ENCODE measurements around the gene NDOR1. TPM values are rescaled to one million over a fixed set of nuclear protein-coding genes. Genes with fewer than 3 reads are reported as not detected.
"Not testable (repeated sequence)": the region's sequence is repeated elsewhere in the genome, so short reads cannot be mapped to it uniquely, and the experiment has no call there.

The NDOR1 gene
- total RNA-seq, 1 donor from 2014 or later = 2.6 TPM

GRCh38 chr9:137240841-137241489 is 35.5 kb downstream of the NDOR1 start, which contains the start of gene TUBB4B:
TSS of gene TUBB4B (plus strand) at chr9:137241287. CDS start at chr9:137241361, 74 bp downstream.
- Histone ChIP-seq H3K4me3 (ENCODE audit: low read depth, low read length) (peak within 1 kb of the TSS; percentile 90), H3K36me3 (ENCODE audit: control insufficient read depth, insufficient read depth, low read length) (peaks cover 16% of the 10 kb centered on the region), H3K27me3 (ENCODE audit: control insufficient read depth, insufficient read depth, low read length) (no peaks in the 10 kb centered on the region)
- DNase-seq (ENCODE audit: low read depth) = peak; percentile 99
- no peak for TF ChIP-seq CTCF (IDR thresholded peaks at IDR 0.05; ENCODE audit: insufficient read depth, low read length, severe bottlenecking)
- peak; percentile 96 for FAIRE-seq

GRCh38 chr9:137241490-137242268 is 36.2 kb downstream of the NDOR1 start:
- Histone ChIP-seq H3K27me3 (ENCODE audit: control insufficient read depth, insufficient read depth, low read length) (no peaks in the 10 kb centered on the region), H3K36me3 (ENCODE audit: control insufficient read depth, insufficient read depth, low read length) (peaks cover 16% of the 10 kb centered on the region), H3K4me3 (ENCODE audit: low read depth, low read length) (peak overlapping the region; percentile 90)
- FAIRE-seq (no peak), DNase-seq (ENCODE audit: low read depth) (peak; percentile 39)
- TF ChIP-seq CTCF (IDR thresholded peaks at IDR 0.05; ENCODE audit: insufficient read depth, low read length, severe bottlenecking) = no peak

GRCh38 chr9:137242269-137243203 is 37.0 kb downstream of the NDOR1 start:
- Histone ChIP-seq H3K27me3 (ENCODE audit: control insufficient read depth, insufficient read depth, low read length) (no peaks in the 10 kb centered on the region), H3K36me3 (ENCODE audit: control insufficient read depth, insufficient read depth, low read length) (peaks cover 16% of the 10 kb centered on the region), H3K4me3 (ENCODE audit: low read depth, low read length) (peak overlapping the region; percentile 90)
- DNase-seq (ENCODE audit: low read depth) (no peak), FAIRE-seq (peak; percentile 28)
- TF ChIP-seq CTCF (IDR thresholded peaks at IDR 0.05; ENCODE audit: insufficient read depth, low read length, severe bottlenecking) = no peak

- FAIRE-seq = peak; percentile 83
- H3K4me3 ChIP-seq (ENCODE audit: low read depth, low read length) = not testable (repeated sequence)
Measured at GRCh38 chr9:137243266-137243625, 37.7 kb downstream of the NDOR1 start.

GRCh38 chr9:137243626-137244485 is 38.4 kb downstream of the NDOR1 start:
- Histone ChIP-seq H3K36me3 (ENCODE audit: control insufficient read depth, insufficient read depth, low read length) (peaks cover 16% of the 10 kb centered on the region), H3K4me3 (ENCODE audit: low read depth, low read length) (no peak overlapping the region), H3K27me3 (ENCODE audit: control insufficient read depth, insufficient read depth, low read length) (no peaks in the 10 kb centered on the region)
- FAIRE-seq (peak; percentile 90), DNase-seq (ENCODE audit: low read depth) (peak; percentile 29)
- TF ChIP-seq CTCF (IDR thresholded peaks at IDR 0.05; ENCODE audit: insufficient read depth, low read length, severe bottlenecking) = no peak

More at GRCh38 chr9:137243266-137243625, 37.7 kb downstream of the NDOR1 start:
- not testable (repeated sequence) for DNase-seq (ENCODE audit: low read depth); H3K27me3 ChIP-seq (ENCODE audit: control insufficient read depth, insufficient read depth, low read length)
- peaks cover 16% of the 10 kb centered on the region for H3K36me3 ChIP-seq (ENCODE audit: control insufficient read depth, insufficient read depth, low read length)
